T-helper 2 cell treated with Interferon-gamma antibody and Interleukin-4, amounts not matched to agents 5 μg/mL and 100 μg/mL, for 36 hours (primary cell): ENCODE results near the gene TMPRSS4.

ENCODE experiments used
- DNase-seq: peaks from one replicate; pipeline ENCODE4 v3.0.0; 2021; ENCODE audit warnings: low spot score
- H3K27ac Mint-ChIP-seq: one replicate; pipeline ENCODE4 v1.8.0; 2021; ENCODE audit warnings: mild to moderate bottlenecking, mixed read lengths
- H3K27me3 Mint-ChIP-seq: one replicate; pipeline ENCODE4 v1.8.0; 2021; ENCODE audit warnings: low read depth, mixed read lengths
- H3K36me3 Mint-ChIP-seq: one replicate; pipeline ENCODE4 v1.8.0; 2021; ENCODE audit warnings: low read depth, mixed read lengths
- H3K4me1 Mint-ChIP-seq: one replicate; pipeline ENCODE4 v1.8.0; 2021; ENCODE audit warnings: low read depth, mixed read lengths
- H3K4me3 Mint-ChIP-seq: one replicate; pipeline ENCODE4 v1.8.0; 2022; ENCODE audit warnings: mild to moderate bottlenecking, moderate library complexity, mixed read lengths
- H3K9me3 Mint-ChIP-seq: one replicate; pipeline ENCODE4 v1.8.0; 2021; ENCODE audit warnings: mixed read lengths

TMPRSS4 gene

GRCh38 chr11:118136341-118136740 is 59.5 kb downstream of the TMPRSS4 start:
- H3K4me3 Mint-ChIP-seq: no peak overlapping the region
- H3K36me3 Mint-ChIP-seq: no peaks in the 10 kb centered on the region

GRCh38 chr11:118136801-118137200 is 59.9 kb downstream of the TMPRSS4 start:
- Mint-ChIP-seq H3K4me1 (no peaks in the 10 kb centered on the region), H3K9me3 (no peaks in the 10 kb centered on the region), H3K4me3 (no peak overlapping the region), H3K27ac (no peak overlapping the region), H3K36me3 (no peaks in the 10 kb centered on the region), H3K27me3 (peaks cover 34% of the 10 kb centered on the region)
- no peak for DNase-seq

More at GRCh38 chr11:118136341-118136740, 59.5 kb downstream of the TMPRSS4 start:
- no peaks in the 10 kb centered on the region for H3K4me1 Mint-ChIP-seq
- H3K9me3 Mint-ChIP-seq: no peaks in the 10 kb centered on the region
- no peak for DNase-seq
- peaks cover 36% of the 10 kb centered on the region for H3K27me3 Mint-ChIP-seq
- H3K27ac Mint-ChIP-seq: no peak overlapping the region

GRCh38 chr11:118138839-118139420 is 62.1 kb downstream of the TMPRSS4 start:
- Mint-ChIP-seq H3K36me3 (no peaks in the 10 kb centered on the region), H3K4me3 (no peak overlapping the region), H3K9me3 (no peaks in the 10 kb centered on the region), H3K27ac (no peak overlapping the region), H3K27me3 (peaks cover 48% of the 10 kb centered on the region), H3K4me1 (peaks cover 4% of the 10 kb centered on the region)
- no peak for DNase-seq

- Mint-ChIP-seq H3K9me3 (no peaks in the 10 kb centered on the region), H3K27me3 (peaks cover 48% of the 10 kb centered on the region), H3K36me3 (no peaks in the 10 kb centered on the region), H3K27ac (no peak overlapping the region), H3K4me3 (no peak overlapping the region), H3K4me1 (peaks cover 4% of the 10 kb centered on the region)
- no peak for DNase-seq
Measured at GRCh38 chr11:118139578-118139977, 62.7 kb downstream of the TMPRSS4 start.

GRCh38 chr11:118142081-118142480 is 65.2 kb downstream of the TMPRSS4 start:
- peaks cover 51% of the 10 kb centered on the region for H3K27me3 Mint-ChIP-seq
- no peak overlapping the region for H3K4me3 Mint-ChIP-seq
- H3K36me3 Mint-ChIP-seq: no peaks in the 10 kb centered on the region
- DNase-seq: no peak
- H3K9me3 Mint-ChIP-seq: no peaks in the 10 kb centered on the region
- H3K4me1 Mint-ChIP-seq: peaks cover 7% of the 10 kb centered on the region
- no peak overlapping the region for H3K27ac Mint-ChIP-seq

GRCh38 chr11:118142809-118143208 is 65.9 kb downstream of the TMPRSS4 start:
- DNase-seq: no peak
- Mint-ChIP-seq H3K4me1 (peaks cover 7% of the 10 kb centered on the region), H3K4me3 (peak overlapping the region; percentile 3), H3K27ac (no peak overlapping the region), H3K9me3 (no peaks in the 10 kb centered on the region), H3K36me3 (no peaks in the 10 kb centered on the region), H3K27me3 (peaks cover 51% of the 10 kb centered on the region)

GRCh38 chr11:118143661-118144185 is 66.8 kb downstream of the TMPRSS4 start:
- peaks cover 7% of the 10 kb centered on the region for H3K4me1 Mint-ChIP-seq

GRCh38 chr11:118144301-118145268 is 67.7 kb downstream of the TMPRSS4 start:
- H3K36me3 Mint-ChIP-seq: no peaks in the 10 kb centered on the region
- DNase-seq: no peak
- peak overlapping the region; percentile 84 for H3K4me3 Mint-ChIP-seq
- H3K9me3 Mint-ChIP-seq: no peaks in the 10 kb centered on the region
- no peak overlapping the region for H3K27ac Mint-ChIP-seq
- peaks cover 55% of the 10 kb centered on the region for H3K27me3 Mint-ChIP-seq
- H3K4me1 Mint-ChIP-seq: peaks cover 7% of the 10 kb centered on the region

More at GRCh38 chr11:118143661-118144185, 66.8 kb downstream of the TMPRSS4 start:
- Mint-ChIP-seq H3K9me3 (no peaks in the 10 kb centered on the region), H3K36me3 (no peaks in the 10 kb centered on the region), H3K4me3 (no peak overlapping the region), H3K27ac (no peak overlapping the region), H3K27me3 (peaks cover 59% of the 10 kb centered on the region)
- DNase-seq: no peak

- peak; percentile 90 for DNase-seq
- Mint-ChIP-seq H3K27me3 (peaks cover 60% of the 10 kb centered on the region), H3K4me3 (peak overlapping the region; percentile 84), H3K36me3 (no peaks in the 10 kb centered on the region), H3K9me3 (no peaks in the 10 kb centered on the region), H3K27ac (peak overlapping the region; percentile 61), H3K4me1 (peaks cover 7% of the 10 kb centered on the region)
Measured at GRCh38 chr11:118145285-118146227, 68.7 kb downstream of the TMPRSS4 start.

- no peaks in the 10 kb centered on the region for H3K9me3 Mint-ChIP-seq
- H3K36me3 Mint-ChIP-seq: no peaks in the 10 kb centered on the region
- peaks cover 66% of the 10 kb centered on the region for H3K27me3 Mint-ChIP-seq
Measured at GRCh38 chr11:118146554-118146953, 69.7 kb downstream of the TMPRSS4 start.

GRCh38 chr11:118147502-118147901 is 70.6 kb downstream of the TMPRSS4 start:
- Mint-ChIP-seq H3K27me3 (peaks cover 66% of the 10 kb centered on the region), H3K27ac (no peak overlapping the region), H3K9me3 (no peaks in the 10 kb centered on the region), H3K36me3 (no peaks in the 10 kb centered on the region), H3K4me3 (no peak overlapping the region), H3K4me1 (peaks cover 7% of the 10 kb centered on the region)
- no peak for DNase-seq

More at GRCh38 chr11:118146554-118146953, 69.7 kb downstream of the TMPRSS4 start:
- no peak for DNase-seq
- H3K27ac Mint-ChIP-seq: no peak overlapping the region
- H3K4me3 Mint-ChIP-seq: peak overlapping the region; percentile 81
- H3K4me1 Mint-ChIP-seq: peaks cover 7% of the 10 kb centered on the region

GRCh38 chr11:118148240-118148639 is 71.4 kb downstream of the TMPRSS4 start:
- Mint-ChIP-seq H3K9me3 (no peaks in the 10 kb centered on the region), H3K4me1 (peaks cover 3% of the 10 kb centered on the region), H3K4me3 (no peak overlapping the region), H3K36me3 (no peaks in the 10 kb centered on the region), H3K27me3 (peaks cover 65% of the 10 kb centered on the region), H3K27ac (no peak overlapping the region)
- no peak for DNase-seq

- Mint-ChIP-seq H3K4me1 (peaks cover 7% of the 10 kb centered on the region), H3K27ac (no peak overlapping the region), H3K9me3 (no peaks in the 10 kb centered on the region), H3K4me3 (no peak overlapping the region), H3K36me3 (no peaks in the 10 kb centered on the region), H3K27me3 (peaks cover 65% of the 10 kb centered on the region)
- no peak for DNase-seq
Measured at GRCh38 chr11:118148856-118149255, 72.0 kb downstream of the TMPRSS4 start.
